HL-60 (cell line): Measurements from ENCODE around the gene MMUT.
"Not testable (repeated sequence)": the region's sequence is repeated elsewhere in the genome, so short reads cannot be mapped to it uniquely, and the experiment has no call there.

ENCODE experiments used
- DNase-seq, 2 experiments: peaks; one replicate each; pipeline ENCODE4 v3.0.0-alpha.2; 2010 to 2020; ENCODE audit warnings: low read depth in 1 of 2, low spot score in 1 of 2
- H3K27ac ChIP-seq: fragments of 250-450 bp; sonication (Bioruptor Pico); replicated peaks from 2 replicates; pipeline ENCODE4 v1.5.1; 2020; ENCODE audit warnings: mild to moderate bottlenecking, moderate library complexity
- H3K27me3 ChIP-seq: fragments of 250-450 bp; sonication (Bioruptor Pico); 2 replicates; pipeline ENCODE4 v1.5.1; 2021; ENCODE audit warnings: mild to moderate bottlenecking, moderate library complexity; ENCODE audit not compliant: insufficient read depth, poor library complexity, severe bottlenecking
- H3K4me3 ChIP-seq: replicated peaks from 2 replicates; pipeline ENCODE4 v1.5.1; 2011; ENCODE audit warnings: mild to moderate bottlenecking, control low read depth, low read length; ENCODE audit not compliant: insufficient read depth
- GABPA ChIP-seq: IDR thresholded peaks from 2 replicates; pipeline ENCODE4 v1.6.1; 2012; ENCODE audit warnings: low read depth

The MMUT gene

DNA sequence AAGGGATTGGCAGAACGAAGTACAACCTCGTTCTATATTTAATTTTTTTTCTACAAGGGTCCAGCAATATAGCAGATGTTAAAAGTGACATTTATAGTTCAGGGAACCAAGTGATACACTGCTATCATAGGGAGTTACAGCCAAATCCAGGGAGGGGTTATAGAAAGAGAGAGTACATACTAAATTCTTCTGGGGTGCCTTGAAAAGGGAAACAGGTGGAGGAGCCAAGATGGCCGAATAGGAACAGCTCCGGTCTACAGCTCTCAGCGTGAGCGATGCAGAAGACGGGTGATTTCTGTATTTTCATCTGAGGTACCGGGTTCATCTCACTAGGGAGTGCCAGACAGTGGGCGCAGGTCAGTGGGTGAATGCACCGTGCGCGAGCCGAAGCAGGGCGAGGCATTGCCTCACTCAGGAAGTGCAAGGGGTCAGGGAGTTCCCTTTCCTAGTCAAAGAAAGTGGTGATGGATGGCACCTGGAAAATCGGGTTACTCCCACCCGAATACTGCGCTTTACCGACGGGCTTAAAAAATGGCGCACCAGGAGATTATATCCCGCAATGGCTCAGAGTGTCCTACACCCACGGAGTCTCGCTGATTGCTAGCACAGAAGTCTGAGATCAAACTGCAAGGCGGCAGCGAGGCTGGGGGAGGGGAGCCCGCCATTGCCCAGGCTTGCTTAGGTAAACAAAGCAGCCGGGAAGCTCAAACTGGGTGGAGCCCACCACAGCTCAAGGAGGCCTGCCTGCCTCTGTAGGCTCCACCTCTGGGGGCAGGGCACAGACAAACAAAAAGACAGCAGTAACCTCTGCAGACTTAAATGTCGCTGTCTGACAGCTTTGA, 76.2 kb downstream of the MMUT start:
- H3K4me3 ChIP-seq, DNase-seq, H3K27me3 ChIP-seq, H3K27ac ChIP-seq: not testable (repeated sequence)

DNA sequence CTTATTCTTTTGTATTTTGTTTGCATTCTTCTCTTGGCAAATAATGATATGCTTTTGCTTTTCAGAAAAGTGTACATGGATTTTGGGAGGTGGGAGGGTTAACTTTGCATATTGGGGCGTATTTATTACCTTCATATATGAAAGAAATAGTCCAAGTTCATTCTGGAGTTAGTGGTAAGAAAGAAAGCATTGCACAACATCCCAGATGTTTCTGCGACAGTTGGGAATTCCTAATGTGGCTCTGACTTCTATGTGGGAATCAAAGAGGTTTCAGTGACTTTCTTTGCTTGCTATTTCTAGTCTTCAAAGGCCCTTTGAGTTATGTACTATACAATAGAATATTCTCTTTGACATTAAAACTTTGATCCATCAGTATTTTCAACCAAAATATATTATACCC, 78.1 kb downstream of the MMUT start:
- no peak for DNase-seq
- Histone ChIP-seq H3K27me3 (no peaks in the 10 kb centered on the region), H3K4me3 (no peak overlapping the region), H3K27ac (no peak overlapping the region)
- TF ChIP-seq GABPA, result no peak
